ENCODE measurements around the gene C1QC.

Gene C1QC

GRCh38 chr1:22643381-22643780 is at the start of gene C1QC:
TSS of gene C1QC (plus strand) at chr1:22643633. CDS start at chr1:22644024, 391 bp downstream.
- FAIRE-seq (no peak), DNase-seq (ENCODE audit: low spot score) (no peak)

- no peak for FAIRE-seq
- no peak for DNase-seq (ENCODE audit: low spot score)
These were observed 49.0 kb upstream of the C1QC start for GRCh38 chr1:22594396-22594795.

- FAIRE-seq: no peak
- no peak for DNase-seq (ENCODE audit: low spot score)
These were observed 48.3 kb upstream of the C1QC start for GRCh38 chr1:22595108-22595507.

GRCh38 chr1:22597301-22597965 is 46.0 kb upstream of the C1QC start:
- DNase-seq (ENCODE audit: low spot score) (no peak), FAIRE-seq (no peak)

- FAIRE-seq (no peak), DNase-seq (ENCODE audit: low spot score) (no peak)
These were observed 45.4 kb upstream of the C1QC start for GRCh38 chr1:22597996-22598395.

- DNase-seq (ENCODE audit: low spot score) (no peak), FAIRE-seq (no peak)
These were observed 44.7 kb upstream of the C1QC start for GRCh38 chr1:22598736-22599135.

GRCh38 chr1:22600071-22600816 is 43.2 kb upstream of the C1QC start:
- FAIRE-seq (no peak), DNase-seq (ENCODE audit: low spot score) (no peak)

- no peak for DNase-seq (ENCODE audit: low spot score)
- FAIRE-seq: no peak
These were observed 42.4 kb upstream of the C1QC start for GRCh38 chr1:22600817-22601605.

GRCh38 chr1:22601610-22602009 is 41.8 kb upstream of the C1QC start:
- DNase-seq (ENCODE audit: low spot score) (no peak), FAIRE-seq (no peak)

- DNase-seq (ENCODE audit: low spot score): no peak
- no peak for FAIRE-seq
These were observed 41.2 kb upstream of the C1QC start for GRCh38 chr1:22602060-22602740.

- FAIRE-seq (no peak), DNase-seq (ENCODE audit: low spot score) (no peak)
These were observed 37.3 kb upstream of the C1QC start for GRCh38 chr1:22606161-22606560.

GRCh38 chr1:22607154-22607553 is 36.3 kb upstream of the C1QC start:
- FAIRE-seq: no peak
- DNase-seq (ENCODE audit: low spot score): no peak

- DNase-seq (ENCODE audit: low spot score) (no peak), FAIRE-seq (no peak)
These were observed 35.1 kb upstream of the C1QC start for GRCh38 chr1:22608361-22608760.

- no peak for DNase-seq (ENCODE audit: low spot score)
- no peak for FAIRE-seq
These were observed 34.1 kb upstream of the C1QC start for GRCh38 chr1:22609291-22609690.

- FAIRE-seq (no peak), DNase-seq (ENCODE audit: low spot score) (no peak)
These were observed 31.9 kb upstream of the C1QC start for GRCh38 chr1:22611530-22611947.

- no peak for FAIRE-seq
These were observed 30.5 kb upstream of the C1QC start for GRCh38 chr1:22612671-22613571.

GRCh38 chr1:22613572-22613918 is 29.9 kb upstream of the C1QC start:
- no peak for FAIRE-seq
- no peak for DNase-seq (ENCODE audit: low spot score)

More at GRCh38 chr1:22612671-22613571, 30.5 kb upstream of the C1QC start:
- no peak for DNase-seq (ENCODE audit: low spot score)

- DNase-seq (ENCODE audit: low spot score) (no peak), FAIRE-seq (no peak)
These were observed 29.5 kb upstream of the C1QC start for GRCh38 chr1:22613951-22614350.

GRCh38 chr1:22615886-22616285 is 27.5 kb upstream of the C1QC start:
- DNase-seq (ENCODE audit: low spot score) (no peak), FAIRE-seq (no peak)

- DNase-seq (ENCODE audit: low spot score) (no peak), FAIRE-seq (no peak)
These were observed 26.9 kb upstream of the C1QC start for GRCh38 chr1:22616571-22616970.

GRCh38 chr1:22618056-22618455 is 25.4 kb upstream of the C1QC start:
- no peak for DNase-seq (ENCODE audit: low spot score)
- no peak for FAIRE-seq
